CD4-positive, alpha-beta T cell (primary cell): Measurements from ENCODE around the gene TTLL6. TPM values are rescaled to one million over a fixed set of nuclear protein-coding genes. Genes with fewer than 3 reads are reported as not detected.

Source experiments
- ATAC-seq: fragments of 200-7000 bp; cut with Tn5 transposase; one replicate; pipeline ENCODE4 v1.10.0; 2022; ENCODE audit warnings: mild to moderate bottlenecking; ENCODE audit not compliant: poor library complexity
- CTCF ChIA-PET: fragments of 350-600 bp; sonication (Branson Sonifier 250); formaldehyde crosslinking; loops from one replicate; lab custom pipeline; 2021; ENCODE audit warnings: antibody characterized with exemption, inconsistent platforms; lab: Charles Lee
- POLR2A ChIA-PET: fragments of 350-600 bp; sonication (Branson Sonifier 250); formaldehyde crosslinking; loops from one replicate; lab custom pipeline; 2021; ENCODE audit warnings: antibody characterized with exemption, inconsistent platforms; lab: Charles Lee
- DNase-seq, 14 experiments: peaks; one replicate each; pipeline ENCODE4 v3.0.0-alpha.2; 2013 to 2020; ENCODE audit warnings: mixed read lengths in 2 of 14
- H3K27ac ChIP-seq, 2 donors: one replicate each; pipeline versions ENCODE4 v1.5.1 to v1.7.0; 2013; ENCODE audit warnings: low read length in 2 of 2, low read depth in 1 of 2, mild to moderate bottlenecking in 1 of 2
- H3K27me3 ChIP-seq, 2 experiments: 1 replicate in 1 of 2; 2 replicates in 1 of 2; pipeline versions ENCODE4 v1.6.1 to v1.7.0; 2013; ENCODE audit warnings: low read length in 2 of 2, control low read depth in 1 of 2, mild to moderate bottlenecking in 1 of 2, moderate library complexity in 1 of 2; ENCODE audit not compliant: insufficient read depth in 2 of 2, control insufficient read depth in 1 of 2
- H3K36me3 ChIP-seq: one replicate; pipeline ENCODE4 v1.6.1; 2013; ENCODE audit warnings: low read length, control low read depth; ENCODE audit not compliant: insufficient read depth
- H3K4me1 ChIP-seq: one replicate; pipeline ENCODE4 v1.6.1; 2013; ENCODE audit warnings: low read length, control low read depth; ENCODE audit not compliant: insufficient read depth
- H3K4me3 ChIP-seq: one replicate; pipeline ENCODE4 v1.5.1; 2013; ENCODE audit warnings: mild to moderate bottlenecking, low read length, moderate library complexity
- H3K9me3 ChIP-seq, 2 experiments: 1 replicate in 1 of 2; 2 replicates in 1 of 2; pipeline versions ENCODE4 v1.6.1 to v1.7.0; 2013; ENCODE audit warnings: low read length in 2 of 2, mild to moderate bottlenecking in 2 of 2, control low read depth in 1 of 2, moderate library complexity in 1 of 2; ENCODE audit not compliant: control insufficient read depth in 1 of 2, insufficient read depth in 1 of 2
- H3K27ac Mint-ChIP-seq: one replicate; pipeline ENCODE4 v1.8.0; 2020; ENCODE audit warnings: mixed read lengths
- H3K27me3 Mint-ChIP-seq: one replicate; pipeline ENCODE4 v1.8.0; 2021; ENCODE audit warnings: mixed read lengths
- H3K36me3 Mint-ChIP-seq: one replicate; pipeline ENCODE4 v1.8.0; 2021; ENCODE audit warnings: low read depth, mixed read lengths
- H3K4me1 Mint-ChIP-seq: one replicate; pipeline ENCODE4 v1.8.0; 2021; ENCODE audit warnings: low read depth, mixed read lengths
- H3K4me3 Mint-ChIP-seq: one replicate; pipeline ENCODE4 v1.8.0; 2020; ENCODE audit warnings: mild to moderate bottlenecking, mixed read lengths
- H3K9me3 Mint-ChIP-seq: one replicate; pipeline ENCODE4 v1.8.0; 2020; ENCODE audit warnings: mixed read lengths
- CTCF ChIP-seq: fragments of 200-600 bp; IDR thresholded peaks from one replicate; pipeline ENCODE4 v1.8.0; 2022; ENCODE audit warnings: antibody characterized with exemption, mild to moderate bottlenecking
- intact Hi-C, 2 experiments: fragments of 100-400 bp; cut with DNase I in 1 of 2; cut with micrococcal nuclease in 1 of 2; formaldehyde crosslinking; loops; one replicate each; pipeline versions ENCODE4 v1.15.1 to v1.9.0; 2023 to 2025; cut with DNase I, micrococcal nuclease
- total RNA-seq, 174 experiments: library from RNA in 2 of 174; stranded (reverse) in 2 of 174; gene quantifications; one replicate each; pipeline ENCODE4 v1.2.3 and lab custom pipeline; 2021 to 2026

TTLL6 gene
- total RNA-seq, 2 experiments from 2014 or later: not detected

DNA sequence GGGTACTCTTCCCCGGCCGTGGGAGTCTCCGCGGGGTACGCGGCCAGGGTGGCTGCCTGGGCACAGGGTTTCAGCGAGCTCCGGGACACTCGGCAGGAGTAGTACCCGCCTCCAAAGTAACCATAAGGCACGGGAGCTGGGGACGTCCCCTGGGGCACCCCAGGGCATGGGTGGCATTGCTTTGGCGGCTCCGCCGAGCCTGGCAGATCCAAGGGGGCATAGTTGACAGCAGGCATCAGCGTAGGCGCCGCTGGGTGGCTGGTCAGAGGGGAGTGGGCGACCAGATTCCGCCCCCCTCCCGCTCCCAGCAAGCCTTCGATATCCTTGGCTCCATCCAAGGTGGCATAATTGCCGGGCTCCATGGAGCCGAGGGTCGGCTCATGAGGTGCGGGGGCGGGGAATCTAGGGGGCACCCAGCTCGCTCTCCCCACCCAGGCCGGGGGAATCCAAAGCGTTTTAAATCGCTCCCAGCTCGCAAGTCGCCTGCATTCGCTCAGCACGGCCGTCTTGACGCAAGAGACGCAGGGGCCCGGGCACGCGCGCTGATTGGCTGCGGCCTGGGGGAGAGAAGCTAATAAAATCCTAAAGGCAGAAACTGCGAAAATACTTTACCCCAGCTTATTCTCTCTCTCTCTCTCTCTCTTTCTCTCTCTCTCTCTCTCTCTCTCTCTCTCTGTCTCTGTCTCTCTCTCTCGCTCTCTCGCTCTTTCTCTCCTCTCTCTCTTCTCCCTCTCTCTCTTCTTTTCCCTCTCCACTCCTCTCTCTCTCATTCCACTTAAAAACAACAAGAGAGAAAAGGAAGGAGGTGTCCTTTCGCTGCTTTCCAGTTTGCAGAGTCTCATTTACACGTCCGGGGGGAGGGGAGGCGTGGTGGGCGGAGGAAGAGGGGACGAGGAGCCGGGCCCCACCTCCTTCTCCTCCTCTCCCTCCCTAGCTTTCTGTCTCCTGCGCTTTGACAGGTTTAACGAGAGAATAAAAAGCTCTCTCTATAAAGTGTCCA is 88.5 kb downstream of the TTLL6 start, which contains the start of gene HOXB13:
Gene HOXB13 (minus strand): TSS at position 519 of the 1,000 bp plus-strand sequence. CDS start 157 bp downstream, at position 362.
- peak in 7 of 14 experiments; percentile 24 to 66 (median 33) for DNase-seq
- peak within 1 kb of the TSS; percentile 77 for H3K4me3 Mint-ChIP-seq

DNA sequence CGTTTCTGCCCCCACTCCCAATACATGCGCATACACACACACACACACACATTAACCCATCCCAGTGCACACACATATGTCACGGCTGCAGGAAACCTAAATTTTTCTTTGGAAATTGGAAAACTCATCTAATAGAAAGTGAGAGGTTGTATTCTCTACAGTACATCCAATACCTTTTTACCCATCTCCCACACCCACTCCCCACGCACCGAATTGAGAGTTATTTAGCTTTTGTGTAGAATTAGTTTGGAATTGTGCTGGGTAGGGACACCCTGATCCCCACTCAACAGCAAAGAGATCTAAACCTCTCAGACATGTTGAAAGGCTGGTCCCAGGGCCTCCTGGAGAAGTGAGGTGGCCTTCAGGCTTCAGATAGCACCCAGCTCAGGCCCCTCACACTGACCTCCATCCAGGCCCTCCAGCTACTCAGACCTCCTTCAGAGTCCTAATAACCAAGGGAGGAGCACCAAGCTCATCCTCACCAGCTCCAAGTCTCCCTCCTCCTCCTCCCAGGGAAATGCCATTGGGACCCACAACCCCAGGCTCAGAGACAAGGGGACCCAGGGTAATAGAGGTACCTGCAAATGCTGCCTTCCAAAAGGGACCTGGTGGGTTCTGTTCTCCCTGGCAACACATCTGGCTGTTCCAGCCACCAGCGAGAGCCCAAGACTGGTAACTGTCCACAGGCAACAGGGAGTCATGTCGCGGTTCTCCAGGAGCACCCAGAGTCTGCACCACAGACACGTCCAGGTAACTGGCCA is 89.4 kb downstream of the TTLL6 start:
- ChIA-PET POLR2A (interaction anchor here (1.7 kb wide), 1 partner anchor 11 kb away, joined by 6 read pairs; no protein-coding TSS in a partner anchor), CTCF (no interaction called here)
- Histone ChIP-seq H3K27me3 (peaks cover 94 to 98% of the 10 kb centered on the region in 2 experiments), H3K9me3 (peaks cover 0 to 54% of the 10 kb centered on the region in 2 experiments), H3K4me3 (no peak overlapping the region), H3K27ac (no peak overlapping the region), H3K36me3 (no peaks in the 10 kb centered on the region), H3K4me1 (peaks cover 57% of the 10 kb centered on the region)
- TF ChIP-seq CTCF: no peak
- Mint-ChIP-seq H3K36me3 (no peaks in the 10 kb centered on the region), H3K9me3 (no peaks in the 10 kb centered on the region), H3K27ac (no peak overlapping the region), H3K4me1 (peaks cover 45% of the 10 kb centered on the region), H3K27me3 (peaks cover 100% of the 10 kb centered on the region), H3K4me3 (peak overlapping the region; percentile 13)
- DNase-seq (no peak), ATAC-seq (no peak)
- intact Hi-C loops: loop anchor here in 1 of 2 experiments (2.0 kb wide), 1 partner anchor 19 kb away; no protein-coding TSS in a partner anchor

More for the DNA sequence above, 88.5 kb downstream of the TTLL6 start, which contains the start of gene HOXB13:
- Mint-ChIP-seq H3K9me3 (no peaks in the 10 kb centered on the region), H3K27ac (no peak within 1 kb of the TSS), H3K36me3 (no peaks in the 10 kb centered on the region), H3K27me3 (peaks cover 98% of the 10 kb centered on the region), H3K4me1 (peaks cover 47% of the 10 kb centered on the region)
- no peak for TF ChIP-seq CTCF
- CTCF ChIA-PET: interaction anchor here (1.5 kb wide), 1 partner anchor 50 kb away, joined by 3 read pairs; no protein-coding TSS in a partner anchor
- peaks cover 93 to 98% of the 10 kb centered on the region in 2 experiments for H3K27me3 ChIP-seq
- H3K27ac ChIP-seq: no peak within 1 kb of the TSS
- H3K4me1 ChIP-seq: peaks cover 56% of the 10 kb centered on the region
- ATAC-seq: peak; percentile 52
- H3K4me3 ChIP-seq: peak within 1 kb of the TSS; percentile 29
- intact Hi-C loops: no loop called here
- no peaks in the 10 kb centered on the region for H3K36me3 ChIP-seq
- peaks cover 0 to 52% of the 10 kb centered on the region in 2 experiments for H3K9me3 ChIP-seq
- POLR2A ChIA-PET: interaction anchor here (1.0 to 1.7 kb wide), 3 partner anchors 10 to 39 kb away, joined by 3 to 6 read pairs (median 6); no protein-coding TSS in a partner anchor

DNA sequence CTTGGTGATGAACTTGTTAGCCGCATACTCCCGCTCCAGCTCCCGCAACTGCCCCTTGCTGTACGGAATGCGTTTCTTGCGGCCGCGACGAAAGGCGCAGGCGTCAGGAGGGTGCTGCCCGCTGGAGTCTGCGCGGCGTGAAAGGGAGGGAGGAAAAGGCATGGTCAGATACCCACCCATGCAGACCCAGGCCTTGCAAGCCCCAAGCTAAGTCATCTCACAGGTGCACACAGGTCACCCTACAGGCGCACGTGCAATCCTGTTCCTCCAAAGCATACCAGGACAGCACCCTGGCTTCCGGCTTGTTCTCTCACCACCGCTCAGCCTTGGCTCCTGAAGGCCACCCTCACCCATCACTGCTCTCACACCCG is 90.1 kb downstream of the TTLL6 start:
- H3K27me3 Mint-ChIP-seq: peaks cover 100% of the 10 kb centered on the region

More for the DNA sequence above, 90.1 kb downstream of the TTLL6 start:
- DNase-seq: no peak
- ChIA-PET CTCF (interaction anchor here (0.7 kb wide), 1 partner anchor 152 kb away, joined by 3 read pairs; no protein-coding TSS in a partner anchor), POLR2A (no interaction called here)
- no peaks in the 10 kb centered on the region for H3K9me3 Mint-ChIP-seq
- Histone ChIP-seq H3K36me3 (no peaks in the 10 kb centered on the region), H3K27ac (no peak overlapping the region), H3K4me3 (no peak overlapping the region), H3K4me1 (peaks cover 62% of the 10 kb centered on the region), H3K9me3 (peaks cover 0 to 61% of the 10 kb centered on the region in 2 experiments), H3K27me3 (peaks cover 95 to 98% of the 10 kb centered on the region in 2 experiments)
- no peak for TF ChIP-seq CTCF
- H3K36me3 Mint-ChIP-seq: no peaks in the 10 kb centered on the region
- no peak overlapping the region for H3K27ac Mint-ChIP-seq
- H3K4me1 Mint-ChIP-seq: peaks cover 42% of the 10 kb centered on the region
- no peak overlapping the region for H3K4me3 Mint-ChIP-seq
- intact Hi-C loops: loop anchor here in 1 of 2 experiments (2.0 kb wide), 1 partner anchor 20 kb away; no protein-coding TSS in a partner anchor
- no peak for ATAC-seq
